Stimulated activated CD8-positive, alpha-beta memory T cell treated with anti-CD3 and anti-CD28 coated beads, Interleukin-4, amount 100 ng/mL, for 4 hours (primary cell): ENCODE measurements around the gene DST.
"Not testable (repeated sequence)": the region's sequence is repeated elsewhere in the genome, so short reads cannot be mapped to it uniquely, and the experiment has no call there.

Experiments used
- DNase-seq, 2 donors: peaks; one replicate each; pipeline ENCODE4 v3.0.0-alpha.2; 2020; ENCODE audit warnings: low read depth in 2 of 2, low spot score in 1 of 2

The DST gene

DNA sequence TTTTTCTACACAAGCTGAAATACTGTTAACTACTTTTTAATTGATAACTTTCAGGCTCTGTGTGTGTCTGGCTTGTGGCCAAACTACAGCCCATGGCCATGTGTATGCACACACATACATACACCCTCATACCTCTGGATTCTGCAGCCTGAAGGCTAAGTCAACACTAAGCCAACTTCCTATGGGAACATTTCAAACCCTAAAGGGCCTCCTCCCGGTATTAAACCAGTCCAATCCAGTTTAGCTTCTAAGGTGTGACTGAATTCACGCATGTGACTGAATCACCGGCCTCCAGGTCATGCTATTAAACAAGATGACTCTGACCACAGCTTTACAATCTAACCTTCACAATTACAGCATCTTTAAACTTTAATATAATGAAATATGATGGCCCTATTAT, 20.7 kb upstream of the DST start:
- no peak for DNase-seq

DNA sequence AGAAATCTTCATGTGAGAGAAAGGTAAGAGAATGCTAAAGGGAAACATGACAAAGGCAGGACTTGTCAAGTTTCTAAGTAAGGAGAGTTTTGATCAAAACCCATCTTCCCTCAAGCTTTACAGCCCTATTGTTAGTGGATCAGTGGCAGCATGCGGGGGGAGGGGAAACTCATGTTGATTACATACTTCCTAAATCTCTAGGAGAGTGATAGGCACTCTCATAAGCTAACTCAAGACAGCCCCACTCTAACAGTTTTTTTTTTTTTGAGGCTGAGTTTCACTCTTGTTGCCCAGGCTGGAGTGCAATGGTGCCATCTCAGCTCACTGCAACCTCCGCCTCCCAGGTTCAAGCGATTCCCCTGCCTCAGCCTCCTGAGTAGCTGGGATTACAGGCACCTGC, 18.6 kb upstream of the DST start:
- not testable (repeated sequence) for DNase-seq

- no peak for DNase-seq
These were observed 17.7 kb upstream of the DST start for GRCh38 chr6:56660381-56660730.

DNA sequence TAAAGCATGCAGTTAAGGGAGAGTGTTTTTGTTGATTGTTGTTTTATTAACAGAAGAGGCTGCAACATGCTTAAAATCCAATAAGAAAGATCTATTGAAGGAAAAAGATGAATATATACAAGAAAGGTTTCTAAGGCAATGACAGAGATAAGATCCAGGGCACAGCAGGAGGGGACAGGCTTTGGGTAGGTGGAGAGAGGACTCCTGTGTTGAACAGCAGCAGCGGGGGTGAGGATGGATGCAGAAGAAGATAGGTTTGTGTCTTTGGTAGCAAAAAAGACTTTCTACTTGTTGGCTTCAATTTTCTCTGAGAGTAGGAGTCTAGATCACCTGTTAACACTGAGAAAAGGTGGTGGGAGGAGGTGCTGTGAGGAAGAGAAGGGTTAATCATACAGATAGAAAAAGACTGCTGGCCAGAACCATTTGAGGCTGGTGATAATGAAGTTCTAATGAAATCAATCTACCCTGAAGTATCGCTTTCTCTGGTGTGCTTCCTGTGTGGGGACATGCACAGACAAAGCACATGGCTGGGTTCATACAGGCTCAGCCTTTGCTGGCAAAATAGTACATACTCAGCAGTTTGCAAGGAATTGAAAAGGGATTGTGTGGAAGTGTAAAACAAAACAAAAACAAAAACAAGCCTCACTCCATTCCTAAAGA, 17.2 kb upstream of the DST start:
- DNase-seq, result no peak

- no peak for DNase-seq
These were observed 15.6 kb upstream of the DST start for GRCh38 chr6:56658326-56658725.

- DNase-seq, result no peak
These were observed 14.7 kb upstream of the DST start for GRCh38 chr6:56657354-56657753.

DNA sequence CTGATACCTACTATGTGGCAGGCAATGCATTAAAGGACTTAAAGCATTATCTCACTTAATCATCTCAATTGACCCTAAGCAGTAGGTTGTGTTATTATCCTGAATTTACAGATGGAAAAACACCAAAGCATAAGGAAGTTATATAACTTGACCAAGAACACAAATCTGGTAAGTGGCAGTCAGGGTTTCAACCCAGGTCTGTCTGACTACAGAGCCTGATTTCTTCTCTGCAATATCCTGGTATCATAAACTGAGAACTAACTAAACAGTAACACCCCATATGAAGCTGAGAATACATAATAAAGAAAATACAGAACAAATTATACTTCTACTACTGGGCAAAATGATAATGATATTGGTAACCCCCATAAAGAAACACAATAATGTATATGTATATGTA, 13.8 kb upstream of the DST start:
- DNase-seq, result no peak

GRCh38 chr6:56655996-56656395, 13.3 kb upstream of the DST start:
- DNase-seq, result no peak

DNA sequence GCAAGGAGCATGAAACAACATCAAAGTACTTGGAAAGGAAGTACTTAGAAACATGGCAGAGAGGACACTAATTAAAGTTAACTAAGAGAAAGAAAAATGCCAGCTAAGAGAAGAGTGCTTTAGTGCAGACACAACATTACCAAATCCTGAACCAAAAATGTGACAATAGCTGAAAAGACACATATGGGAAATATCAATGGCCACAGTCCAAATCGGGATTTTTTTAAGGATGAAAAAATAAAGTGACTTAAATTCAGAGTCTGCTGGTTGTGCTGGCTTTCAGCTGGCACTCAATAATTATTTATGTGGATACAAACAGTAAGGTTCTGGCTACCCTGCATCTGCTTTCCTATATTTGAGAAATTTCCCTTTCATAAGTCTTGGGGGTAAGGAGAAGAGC, 12.6 kb upstream of the DST start:
- no peak for DNase-seq

DNA sequence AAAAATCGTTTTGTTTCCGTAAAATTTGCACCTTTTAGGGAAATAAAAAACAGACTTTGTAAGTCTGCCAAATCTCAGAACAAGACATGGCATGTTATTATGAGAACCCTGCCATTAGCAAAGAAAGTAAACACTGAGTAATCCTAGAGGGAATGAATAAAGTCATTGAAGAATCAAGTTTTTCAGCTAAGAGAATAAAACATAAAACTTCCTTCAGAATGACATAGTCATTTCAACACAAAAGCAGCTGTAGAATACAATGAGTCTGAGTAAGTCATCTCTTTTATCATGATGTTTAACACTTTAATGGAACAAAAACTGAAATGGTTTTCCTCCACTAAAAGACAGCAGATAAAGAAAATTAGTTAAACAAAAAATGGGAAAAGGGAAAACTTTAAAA, 10.3 kb upstream of the DST start:
- DNase-seq, result no peak

DNA sequence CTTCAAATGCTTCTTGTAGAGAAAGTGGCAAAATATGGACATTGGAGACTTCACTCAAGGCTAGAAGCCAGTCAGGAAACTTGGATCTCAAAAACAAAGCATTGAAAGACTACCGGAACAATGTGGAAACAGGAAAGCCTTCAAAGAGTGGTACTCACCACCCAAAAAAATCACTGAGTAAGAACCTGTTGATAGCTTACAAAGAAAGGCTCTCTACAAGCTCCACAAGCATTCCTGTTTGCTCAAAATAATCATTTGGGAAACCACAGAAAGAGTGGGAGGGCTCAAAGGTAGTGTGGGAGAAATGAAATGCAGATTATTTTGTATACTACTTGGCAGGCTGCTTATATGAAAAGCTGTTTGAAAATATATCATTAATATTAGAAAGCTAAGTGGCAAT, 9.5 kb upstream of the DST start:
- DNase-seq, result no peak

GRCh38 chr6:56650191-56650590, 7.5 kb upstream of the DST start:
- DNase-seq, result no peak

GRCh38 chr6:56649782-56650181, 7.1 kb upstream of the DST start:
- no peak for DNase-seq

DNA sequence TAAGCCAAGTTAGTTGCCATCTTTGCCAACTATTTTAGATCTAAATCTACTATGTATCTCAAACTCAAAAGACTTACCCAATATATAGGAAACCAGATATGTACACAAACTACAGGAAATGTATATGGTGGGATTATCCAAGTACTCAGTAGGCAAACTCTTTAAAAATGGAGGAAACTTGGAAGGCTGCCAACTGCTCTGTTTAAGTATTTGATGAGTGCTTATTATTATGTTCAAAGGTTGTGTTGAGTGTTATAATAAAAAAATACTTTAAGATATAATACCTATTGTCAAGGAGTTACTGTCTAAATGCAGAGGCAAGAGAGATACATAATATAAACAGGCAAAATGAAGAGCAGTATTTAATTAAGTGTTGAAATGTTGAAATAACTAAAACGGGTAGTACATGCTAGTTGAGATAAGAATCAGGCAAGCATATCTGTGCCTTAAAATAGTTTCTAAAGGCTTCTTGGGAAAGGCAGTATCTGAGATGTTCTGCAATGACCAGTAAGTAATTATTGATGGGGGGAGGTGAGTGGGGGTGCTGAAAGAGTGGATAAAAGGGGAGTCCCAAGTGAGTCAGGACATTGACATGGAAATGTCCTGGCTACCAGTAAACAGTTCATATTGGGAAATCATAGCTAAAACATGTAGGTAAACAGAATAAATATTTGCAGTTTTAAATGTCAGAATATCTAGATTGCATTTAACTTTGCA, 6.5 kb upstream of the DST start:
- no peak for DNase-seq

- DNase-seq, result no peak
These were observed 4.6 kb upstream of the DST start for GRCh38 chr6:56647172-56647762.

DNA sequence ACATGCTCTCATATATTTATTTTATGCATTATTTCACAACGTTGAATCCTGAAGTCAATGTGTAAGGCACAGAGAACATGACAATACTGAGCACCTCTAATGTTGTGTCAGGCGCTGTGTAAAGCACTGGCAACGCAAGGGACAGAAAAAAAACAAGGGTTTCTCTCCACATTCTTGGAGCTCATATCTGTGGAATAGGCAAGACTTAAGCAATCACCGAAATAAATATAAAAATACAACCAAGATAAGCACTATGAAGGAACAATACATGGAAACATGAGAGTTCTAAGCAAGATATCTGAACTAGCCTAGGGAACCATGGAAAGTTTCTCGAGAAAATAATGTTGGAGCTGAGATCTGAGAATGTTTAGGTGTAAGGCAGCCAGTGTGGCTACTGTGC, 1.7 kb upstream of the DST start:
- no peak for DNase-seq

GRCh38 chr6:56643379-56644089, 845 bp upstream of the DST start:
- no peak for DNase-seq

DNA sequence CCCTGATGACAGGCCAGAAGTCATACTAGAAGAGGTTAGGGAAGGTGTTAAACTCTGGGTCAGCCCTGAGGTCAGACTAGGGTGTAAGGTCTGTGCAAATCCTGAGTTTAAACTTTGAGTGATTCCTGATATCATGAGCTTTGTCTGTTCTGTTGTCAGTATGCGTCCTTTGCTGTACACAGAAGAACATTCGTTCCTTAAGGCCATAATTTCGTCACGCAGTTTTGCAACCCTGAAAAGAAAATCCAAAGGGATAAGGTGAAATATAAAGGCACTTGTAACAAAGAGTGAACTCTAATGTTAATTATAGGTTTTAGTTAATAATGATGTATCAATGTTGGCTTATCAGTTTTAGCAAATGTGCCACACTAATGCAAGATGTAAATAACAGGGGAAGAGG, 2.3 kb downstream of the DST start:
- no peak for DNase-seq

DNA sequence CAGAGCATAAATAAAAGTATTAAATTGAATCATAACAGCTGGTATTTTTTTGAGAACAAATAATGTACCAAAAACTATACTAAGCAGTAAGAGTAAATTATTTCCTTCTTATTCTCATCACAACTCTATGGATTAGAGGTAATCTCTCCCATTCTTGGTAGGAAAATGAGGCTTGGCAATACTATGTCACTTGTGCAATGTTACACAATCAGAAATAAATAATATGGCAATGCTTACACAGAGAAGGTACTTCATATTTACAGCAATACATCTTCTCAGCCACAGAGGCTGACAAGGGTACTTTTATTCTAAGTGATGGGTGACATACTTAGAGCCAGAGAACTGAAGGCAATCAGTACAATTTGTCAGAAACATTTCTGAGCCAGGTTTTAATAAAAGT, 3.9 kb downstream of the DST start:
- DNase-seq, result no peak

GRCh38 chr6:56637640-56638039, 5.0 kb downstream of the DST start:
- DNase-seq, result no peak

- no peak for DNase-seq
These were observed 14.6 kb downstream of the DST start for GRCh38 chr6:56628105-56628504.

DNA sequence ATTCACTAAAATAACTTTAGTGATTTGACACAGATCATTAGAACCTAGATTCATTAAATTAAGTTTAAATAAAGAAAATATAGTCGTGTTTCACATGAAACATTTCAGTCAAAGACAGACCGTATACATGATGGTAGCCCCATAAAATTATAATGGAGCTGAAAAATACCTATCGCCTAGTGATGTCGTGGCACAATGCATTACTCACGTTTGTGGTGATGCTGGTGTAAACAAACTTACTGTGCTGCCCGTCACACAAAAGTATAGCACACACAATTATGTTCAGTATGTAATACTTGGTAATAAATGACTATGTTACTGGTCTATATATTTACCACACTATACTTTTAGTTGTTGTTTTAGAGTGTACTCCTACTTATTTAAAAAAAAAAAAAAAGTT, 17.3 kb downstream of the DST start:
- DNase-seq, result no peak
